Body of pancreas (tissue), 4 donors: ENCODE measurements around the gene CXorf49B. TPM values are rescaled to one million over a fixed set of nuclear protein-coding genes. Genes with fewer than 3 reads are reported as not detected.

Experiments
- ATAC-seq: fragments of 150-250 bp; one replicate; pipeline ENCODE4 v1.9.1; 2016
- DNase-seq, 4 donors: peaks; one replicate each; pipeline ENCODE4 v3.0.0-alpha.2; 2019
- H3K27ac ChIP-seq, 4 donors: fragments of 200-600 bp; sonication (generic); 1 replicate in 3 of 4; 2 replicates in 1 of 4; pipeline versions ENCODE4 v1.5.1 to v1.6.1; 2016 to 2019; ENCODE audit warnings: mild to moderate bottlenecking in 1 of 4, mixed read lengths in 1 of 4, moderate library complexity in 1 of 4
- H3K27me3 ChIP-seq, 2 donors: fragments of 200-600 bp; sonication (generic); one replicate each; pipeline ENCODE4 v1.6.0; 2016; ENCODE audit warnings: mild to moderate bottlenecking in 1 of 2
- H3K36me3 ChIP-seq, 2 donors: fragments of 200-600 bp; sonication (generic); replicated peaks in 1 of 2; 2 replicates each; pipeline ENCODE4 v1.5.1; 2016; ENCODE audit warnings: low read depth in 2 of 2; ENCODE audit not compliant: insufficient read depth in 1 of 2
- H3K4me1 ChIP-seq: fragments of 200-600 bp; sonication (generic); one replicate; pipeline ENCODE4 v1.6.0; 2016
- H3K4me3 ChIP-seq, 2 donors: fragments of 200-600 bp; sonication (generic); 1 replicate in 1 of 2; 2 replicates in 1 of 2; pipeline ENCODE4 v1.5.1; 2016 to 2019
- H3K9me3 ChIP-seq, 3 donors: fragments of 200-600 bp; sonication (generic); 1 replicate in 2 of 3; 2 replicates in 1 of 3; pipeline ENCODE4 v1.5.1; 2016
- CTCF ChIP-seq, 7 experiments: fragments of 450-650 bp in 4 of 7; fragments of 200-600 bp in 3 of 7; sonication (generic) in 3 of 7; IDR thresholded peaks; one replicate each; pipeline ENCODE4 v1.5.1; 2016 to 2019; ENCODE audit warnings: antibody characterized with exemption in 7 of 7
- POLR2A ChIP-seq, 3 donors: fragments of 450-650 bp; IDR thresholded peaks; one replicate each; pipeline ENCODE4 v1.6.1; 2016; ENCODE audit warnings: antibody characterized with exemption in 3 of 3, mild to moderate bottlenecking in 2 of 3
- WGBS, 2 donors: methylation state at CpG; one replicate each; pipeline ENCODE4 v1.1.5; 2017; 5-methylcytosine and 5-hydroxymethylcytosine counted together
- intact Hi-C: fragments of 100-400 bp; cut with DNase I; formaldehyde crosslinking; loops from one replicate; pipeline ENCODE4 v1.15.1; 2023
- small RNA-seq: library from RNA; depleted of rRNA; stranded (forward); fragments of <200 nt; gene quantifications from one replicate; pipeline ENCODE3, GENCODE V24; 2016
- total RNA-seq, 2 donors: library from RNA; depleted of rRNA; stranded (reverse); fragments of >200 nt; gene quantifications; one replicate each; pipeline ENCODE4 v1.1.0, GENCODE V29; 2016

CXorf49B gene
- total RNA-seq, 2 donors from 2014 or later = not detected

GRCh38 chrX:71815121-71815905 is 52.2 kb downstream of the CXorf49B start:
- DNase-seq (no peak), ATAC-seq (no peak)
- Histone ChIP-seq H3K4me1 (no peaks in the 10 kb centered on the region), H3K27ac (no peak overlapping the region), H3K9me3 (no peaks in the 10 kb centered on the region), H3K4me3 (no peak overlapping the region), H3K27me3 (no peaks in the 10 kb centered on the region), H3K36me3 (no peaks in the 10 kb centered on the region)
- WGBS, 2 donors = 59 to 60% methylated on average over 3 to 8 of the region's 14 CpGs
- no peak for TF ChIP-seq POLR2A (IDR thresholded peaks at IDR 0.05)
- TF ChIP-seq CTCF (IDR thresholded peaks at IDR 0.05) = no peak
- intact Hi-C loops = no loop called here

- WGBS, 2 donors = 100% methylated on average over 1 of the region's 2 CpGs; no CpG with 5 or more reads in 1 of the 2 donors
- Histone ChIP-seq H3K27ac (no peak overlapping the region), H3K27me3 (no peaks in the 10 kb centered on the region), H3K36me3 (no peaks in the 10 kb centered on the region), H3K4me1 (no peaks in the 10 kb centered on the region), H3K4me3 (no peak overlapping the region), H3K9me3 (no peaks in the 10 kb centered on the region)
- ATAC-seq (no peak), DNase-seq (no peak)
- TF ChIP-seq CTCF (IDR thresholded peaks at IDR 0.05) (no peak), POLR2A (IDR thresholded peaks at IDR 0.05) (no peak)
- intact Hi-C loops = no loop called here
Measured at GRCh38 chrX:71815906-71816156, 52.7 kb downstream of the CXorf49B start.

Small RNAs within 50 kb of the gene (small RNA-seq; reads per million reads assigned to genes)
- gene BX276092.1 = not detected
- not detected for gene BX276092.6
- gene BX276092.8 = not detected

Other genes with a start within 250 kb of the CXorf49B start
- 100 to 1,000 TPM; 180 to 184 TPM for gene OGT, start 230.2 kb upstream of the CXorf49B start, total RNA-seq
- gene GCNA, start 184.9 kb upstream of the CXorf49B start, total RNA-seq = 1 to 10 TPM; 3.6 to 6.9 TPM
- gene CXCR3, start 144.8 kb upstream of the CXorf49B start, total RNA-seq = under 1 TPM in 1 of 2 donors, not detected in 1; 0.78 TPM
- not detected for gene CXorf49, start 45.1 kb upstream of the CXorf49B start, total RNA-seq
- gene NHSL2, start 147.5 kb downstream of the CXorf49B start, total RNA-seq = 1 to 10 TPM; 1.6 to 2.9 TPM